HepG2 (cell line): ENCODE measurements around the gene RNF208. TPM values are rescaled to one million over a fixed set of nuclear protein-coding genes. Genes with fewer than 3 reads are reported as not detected.

Source experiments
- CHCHD3 ChIP-seq: sonication (generic); formaldehyde crosslinking; IDR thresholded peaks from 2 replicates; pipeline ENCODE4 v1.8.0; 2022; ENCODE audit warnings: mild to moderate bottlenecking, missing genetic modification reagents, moderate library complexity
- CHD4 ChIP-seq: fragments of 200-600 bp; sonication (generic); IDR thresholded peaks from 2 replicates; pipeline ENCODE4 v1.7.0; 2017; ENCODE audit warnings: mild to moderate bottlenecking, low read length, borderline replicate concordance
- ELF1 ChIP-seq: sonication (generic); formaldehyde crosslinking; IDR thresholded peaks from 2 replicates; pipeline ENCODE4 v1.4.0; 2020; ENCODE audit warnings: missing genetic modification reagents
- FOXM1 ChIP-seq: sonication (generic); formaldehyde crosslinking; IDR thresholded peaks from 2 replicates; pipeline ENCODE4 v1.5.0; 2020; ENCODE audit warnings: missing genetic modification reagents
- IKZF4 ChIP-seq: sonication (generic); formaldehyde crosslinking; IDR thresholded peaks from 2 replicates; pipeline ENCODE4 v1.5.1; 2020; ENCODE audit warnings: borderline replicate concordance, mild to moderate bottlenecking, low read depth, missing genetic modification reagents; ENCODE audit errors: not compliant biosample characterization
- MLLT10 ChIP-seq: sonication (generic); formaldehyde crosslinking; IDR thresholded peaks from 2 replicates; pipeline ENCODE4 v1.4.0; 2020; ENCODE audit warnings: missing genetic modification reagents
- NCOA5 ChIP-seq: sonication (generic); formaldehyde crosslinking; IDR thresholded peaks from 2 replicates; pipeline ENCODE4 v1.4.0; 2020; ENCODE audit warnings: missing genetic modification reagents
- RBAK ChIP-seq: sonication (generic); formaldehyde crosslinking; IDR thresholded peaks from 2 replicates; pipeline ENCODE4 v1.5.1; 2020; ENCODE audit warnings: mild to moderate bottlenecking, missing genetic modification reagents
- SALL1 ChIP-seq: sonication (generic); formaldehyde crosslinking; IDR thresholded peaks from 2 replicates; pipeline ENCODE4 v1.8.0; 2022; ENCODE audit warnings: mild to moderate bottlenecking, missing genetic modification reagents
- ZBTB3 ChIP-seq: sonication (generic); formaldehyde crosslinking; IDR thresholded peaks from 2 replicates; pipeline ENCODE4 v1.4.0; 2020; ENCODE audit warnings: low read depth, mild to moderate bottlenecking, moderate library complexity, missing genetic modification reagents, borderline replicate concordance
- ZNF136 ChIP-seq: sonication (generic); formaldehyde crosslinking; IDR thresholded peaks from 2 replicates; pipeline ENCODE4 v1.8.1; 2022; ENCODE audit warnings: low read depth, mild to moderate bottlenecking, moderate library complexity, missing genetic modification reagents
- ZNF292 ChIP-seq: sonication (generic); formaldehyde crosslinking; IDR thresholded peaks from 2 replicates; pipeline ENCODE4 v1.8.1; 2022; ENCODE audit warnings: mild to moderate bottlenecking, low read depth, missing genetic modification reagents, borderline replicate concordance
- ZSCAN12 ChIP-seq: sonication (generic); formaldehyde crosslinking; IDR thresholded peaks from 2 replicates; pipeline ENCODE4 v1.9.0; 2021; ENCODE audit warnings: mild to moderate bottlenecking, missing genetic modification reagents
- polyA plus RNA-seq, 8 experiments: library from polyadenylated mRNA; depleted of rRNA in 3 of 8; stranded (reverse) in 7 of 8; unstranded in 1 of 8; fragments of >200 nt; fragmentation: Illumina TruSeq in 4 of 8; extraction: Trizol in 4 of 8; gene quantifications; 2 replicates each; pipeline versions ENCODE4 v1.2.1 to v1.2.3, GENCODE V29; 2011 to 2016; ENCODE audit warnings: low read depth in 4 of 8, missing spikeins in 1 of 8, mixed read lengths in 1 of 8; ENCODE audit not compliant: insufficient read depth in 1 of 8
- total RNA-seq, 5 experiments: library from RNA; depleted of rRNA; stranded (reverse); fragments of >200 nt; fragmentation: Illumina TruSeq; extraction: Trizol; gene quantifications; 2 replicates each; pipeline ENCODE4 v1.2.3, GENCODE V29; 2016; ENCODE audit warnings: low read depth in 1 of 5
- TF ChIP-seq, protein P1 (sequence below): sonication (generic); formaldehyde crosslinking; IDR thresholded peaks from 2 replicates; pipeline ENCODE4 v1.4.0; 2020; ENCODE audit warnings: low read depth, mild to moderate bottlenecking, missing genetic modification reagents
- TF ChIP-seq, protein P2 (sequence below): IDR thresholded peaks from 2 replicates; pipeline ENCODE4 v1.6.1; 2016; ENCODE audit warnings: missing compliant biosample characterization, missing genetic modification reagents, borderline replicate concordance
- TF ChIP-seq, protein P3 (sequence below): sonication (generic); formaldehyde crosslinking; IDR thresholded peaks from 2 replicates; pipeline ENCODE4 v1.9.0; 2021; ENCODE audit warnings: missing genetic modification reagents, mild to moderate bottlenecking, borderline replicate concordance
- TF ChIP-seq, protein P4 (sequence below): sonication (generic); formaldehyde crosslinking; conservative IDR thresholded peaks from 2 replicates; pipeline ENCODE4 v1.4.0; 2020; ENCODE audit warnings: mild to moderate bottlenecking, missing genetic modification reagents, moderate library complexity
- TF ChIP-seq, protein P5 (sequence below): sonication (generic); formaldehyde crosslinking; IDR thresholded peaks from 2 replicates; pipeline ENCODE4 v1.4.0; 2020; ENCODE audit warnings: missing genetic modification reagents, mild to moderate bottlenecking, borderline replicate concordance
- TF ChIP-seq, protein P6 (sequence below): sonication (generic); formaldehyde crosslinking; IDR thresholded peaks from 2 replicates; pipeline ENCODE4 v1.5.1; 2020; ENCODE audit warnings: missing genetic modification reagents, mild to moderate bottlenecking, borderline replicate concordance

Gene RNF208
- total and polyA plus RNA-seq, 2 of the 13 experiments (the other 11 are each of a cell fraction or from before 2014, with no cell fraction given): 1.6 to 2.1 TPM

DNA sequence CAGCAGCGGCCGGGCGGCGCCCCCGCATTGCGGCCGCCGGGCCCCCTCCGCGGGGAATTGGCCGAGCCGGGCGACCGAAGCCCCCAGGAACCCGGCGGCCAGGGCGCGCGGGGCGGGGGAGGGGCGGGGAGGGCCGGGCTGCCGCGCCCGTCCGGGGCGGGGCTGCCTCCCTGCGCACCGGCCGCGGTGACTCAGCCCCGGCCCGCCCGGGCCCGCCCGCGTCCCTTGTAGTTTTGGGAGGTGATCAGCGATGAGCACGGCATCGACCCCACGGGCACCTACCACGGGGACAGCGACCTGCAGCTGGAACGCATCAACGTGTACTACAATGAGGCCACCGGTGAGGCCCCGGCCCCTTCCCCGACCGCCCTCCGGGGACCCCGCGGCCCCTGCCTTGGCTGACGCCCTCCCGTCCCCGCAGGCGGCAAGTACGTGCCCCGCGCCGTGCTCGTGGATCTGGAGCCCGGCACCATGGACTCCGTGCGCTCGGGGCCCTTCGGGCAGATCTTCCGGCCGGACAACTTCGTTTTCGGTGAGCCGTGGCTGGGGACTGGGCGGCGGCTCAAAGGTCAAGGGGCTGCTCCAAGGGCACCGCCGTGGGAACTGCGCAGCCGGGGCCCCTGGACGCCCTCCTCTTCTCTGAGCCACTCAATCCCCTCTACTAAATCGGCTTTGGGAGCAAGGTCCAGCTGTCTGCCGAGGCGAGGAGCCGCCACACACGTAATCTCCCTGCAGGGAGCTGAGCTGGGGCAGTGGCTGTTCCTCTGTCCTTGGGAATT, 19.6 kb upstream of the RNF208 start (continued):
- TF ChIP-seq, protein P1, sequence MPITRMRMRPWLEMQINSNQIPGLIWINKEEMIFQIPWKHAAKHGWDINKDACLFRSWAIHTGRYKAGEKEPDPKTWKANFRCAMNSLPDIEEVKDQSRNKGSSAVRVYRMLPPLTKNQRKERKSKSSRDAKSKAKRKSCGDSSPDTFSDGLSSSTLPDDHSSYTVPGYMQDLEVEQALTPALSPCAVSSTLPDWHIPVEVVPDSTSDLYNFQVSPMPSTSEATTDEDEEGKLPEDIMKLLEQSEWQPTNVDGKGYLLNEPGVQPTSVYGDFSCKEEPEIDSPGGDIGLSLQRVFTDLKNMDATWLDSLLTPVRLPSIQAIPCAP (CRISPR knock-in tag): no peak
- TF ChIP-seq, protein P2, sequence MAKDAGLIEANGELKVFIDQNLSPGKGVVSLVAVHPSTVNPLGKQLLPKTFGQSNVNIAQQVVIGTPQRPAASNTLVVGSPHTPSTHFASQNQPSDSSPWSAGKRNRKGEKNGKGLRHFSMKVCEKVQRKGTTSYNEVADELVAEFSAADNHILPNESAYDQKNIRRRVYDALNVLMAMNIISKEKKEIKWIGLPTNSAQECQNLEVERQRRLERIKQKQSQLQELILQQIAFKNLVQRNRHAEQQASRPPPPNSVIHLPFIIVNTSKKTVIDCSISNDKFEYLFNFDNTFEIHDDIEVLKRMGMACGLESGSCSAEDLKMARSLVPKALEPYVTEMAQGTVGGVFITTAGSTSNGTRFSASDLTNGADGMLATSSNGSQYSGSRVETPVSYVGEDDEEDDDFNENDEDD (CRISPR knock-in tag): no peak
- TF ChIP-seq ELF1 (CRISPR knock-in tag): no peak
- TF ChIP-seq ZNF292 (CRISPR knock-in tag): no peak
- TF ChIP-seq IKZF4: no peak
- no peak for TF ChIP-seq ZBTB3 (CRISPR knock-in tag)
- TF ChIP-seq CHCHD3 (CRISPR knock-in tag): 0 out of 2 replicates have a peak, but pooled peaks have one; percentile 46
- TF ChIP-seq MLLT10: no peak
- TF ChIP-seq, protein P3, sequence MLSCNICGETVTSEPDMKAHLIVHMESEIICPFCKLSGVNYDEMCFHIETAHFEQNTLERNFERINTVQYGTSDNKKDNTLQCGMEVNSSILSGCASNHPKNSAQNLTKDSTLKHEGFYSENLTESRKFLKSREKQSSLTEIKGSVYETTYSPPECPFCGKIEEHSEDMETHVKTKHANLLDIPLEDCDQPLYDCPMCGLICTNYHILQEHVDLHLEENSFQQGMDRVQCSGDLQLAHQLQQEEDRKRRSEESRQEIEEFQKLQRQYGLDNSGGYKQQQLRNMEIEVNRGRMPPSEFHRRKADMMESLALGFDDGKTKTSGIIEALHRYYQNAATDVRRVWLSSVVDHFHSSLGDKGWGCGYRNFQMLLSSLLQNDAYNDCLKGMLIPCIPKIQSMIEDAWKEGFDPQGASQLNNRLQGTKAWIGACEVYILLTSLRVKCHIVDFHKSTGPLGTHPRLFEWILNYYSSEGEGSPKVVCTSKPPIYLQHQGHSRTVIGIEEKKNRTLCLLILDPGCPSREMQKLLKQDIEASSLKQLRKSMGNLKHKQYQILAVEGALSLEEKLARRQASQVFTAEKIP (CRISPR knock-in tag): no peak
- TF ChIP-seq CHD4: no peak
- TF ChIP-seq, protein P4, sequence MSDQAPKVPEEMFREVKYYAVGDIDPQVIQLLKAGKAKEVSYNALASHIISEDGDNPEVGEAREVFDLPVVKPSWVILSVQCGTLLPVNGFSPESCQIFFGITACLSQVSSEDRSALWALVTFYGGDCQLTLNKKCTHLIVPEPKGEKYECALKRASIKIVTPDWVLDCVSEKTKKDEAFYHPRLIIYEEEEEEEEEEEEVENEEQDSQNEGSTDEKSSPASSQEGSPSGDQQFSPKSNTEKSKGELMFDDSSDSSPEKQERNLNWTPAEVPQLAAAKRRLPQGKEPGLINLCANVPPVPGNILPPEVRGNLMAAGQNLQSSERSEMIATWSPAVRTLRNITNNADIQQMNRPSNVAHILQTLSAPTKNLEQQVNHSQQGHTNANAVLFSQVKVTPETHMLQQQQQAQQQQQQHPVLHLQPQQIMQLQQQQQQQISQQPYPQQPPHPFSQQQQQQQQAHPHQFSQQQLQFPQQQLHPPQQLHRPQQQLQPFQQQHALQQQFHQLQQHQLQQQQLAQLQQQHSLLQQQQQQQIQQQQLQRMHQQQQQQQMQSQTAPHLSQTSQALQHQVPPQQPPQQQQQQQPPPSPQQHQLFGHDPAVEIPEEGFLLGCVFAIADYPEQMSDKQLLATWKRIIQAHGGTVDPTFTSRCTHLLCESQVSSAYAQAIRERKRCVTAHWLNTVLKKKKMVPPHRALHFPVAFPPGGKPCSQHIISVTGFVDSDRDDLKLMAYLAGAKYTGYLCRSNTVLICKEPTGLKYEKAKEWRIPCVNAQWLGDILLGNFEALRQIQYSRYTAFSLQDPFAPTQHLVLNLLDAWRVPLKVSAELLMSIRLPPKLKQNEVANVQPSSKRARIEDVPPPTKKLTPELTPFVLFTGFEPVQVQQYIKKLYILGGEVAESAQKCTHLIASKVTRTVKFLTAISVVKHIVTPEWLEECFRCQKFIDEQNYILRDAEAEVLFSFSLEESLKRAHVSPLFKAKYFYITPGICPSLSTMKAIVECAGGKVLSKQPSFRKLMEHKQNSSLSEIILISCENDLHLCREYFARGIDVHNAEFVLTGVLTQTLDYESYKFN (CRISPR knock-in tag): peak; percentile 78
- peak; percentile 55 for TF ChIP-seq SALL1 (CRISPR knock-in tag)
- TF ChIP-seq NCOA5 (CRISPR knock-in tag): no peak
- no peak for TF ChIP-seq ZNF136 (CRISPR knock-in tag)
- TF ChIP-seq RBAK: no peak
- no peak for TF ChIP-seq ZSCAN12 (CRISPR knock-in tag)
- TF ChIP-seq, protein P5, sequence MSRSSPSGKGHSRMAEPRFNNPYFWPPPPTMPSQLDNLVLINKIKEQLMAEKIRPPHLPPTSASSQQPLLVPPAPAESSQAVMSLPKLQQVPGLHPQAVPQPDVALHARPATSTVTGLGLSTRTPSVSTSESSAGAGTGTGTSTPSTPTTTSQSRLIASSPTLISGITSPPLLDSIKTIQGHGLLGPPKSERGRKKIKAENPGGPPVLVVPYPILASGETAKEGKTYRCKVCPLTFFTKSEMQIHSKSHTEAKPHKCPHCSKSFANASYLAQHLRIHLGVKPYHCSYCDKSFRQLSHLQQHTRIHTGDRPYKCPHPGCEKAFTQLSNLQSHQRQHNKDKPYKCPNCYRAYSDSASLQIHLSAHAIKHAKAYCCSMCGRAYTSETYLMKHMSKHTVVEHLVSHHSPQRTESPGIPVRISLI (CRISPR knock-in tag): no peak
- no peak for TF ChIP-seq FOXM1 (CRISPR knock-in tag)
- TF ChIP-seq, protein P6, sequence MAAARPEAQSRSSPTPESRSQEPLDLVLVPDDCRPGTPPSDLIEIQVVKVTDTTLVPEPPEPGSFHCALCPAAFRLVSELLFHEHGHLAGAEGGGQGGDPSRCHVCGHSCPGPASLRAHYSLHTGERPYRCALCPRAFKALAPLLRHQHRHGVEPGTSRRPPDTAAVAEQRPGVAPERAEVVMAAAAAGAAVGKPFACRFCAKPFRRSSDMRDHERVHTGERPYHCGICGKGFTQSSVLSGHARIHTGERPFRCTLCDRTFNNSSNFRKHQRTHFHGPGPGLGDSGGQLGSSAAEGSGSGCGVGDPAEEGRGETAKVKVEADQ: peak; percentile 34; the same call in 1 of the 2 replicates
